MCF 10A (cell line): Measurements from ENCODE around the gene TRIM2. TPM values are rescaled to one million over a fixed set of nuclear protein-coding genes. Genes with fewer than 3 reads are reported as not detected.

Experiments
- BruUV-seq: library from RNA; stranded (reverse); fragments of 400-500 nt; replicated peaks from 2 replicates; lab custom pipeline; 2021; lab: Mats Ljungman, UMichigan
- CTCF ChIA-PET: fragments of 300-600 bp; sonication (Branson Sonifier 250); formaldehyde crosslinking; extraction: SDS; loops from one replicate; lab custom pipeline; 2021; ENCODE audit warnings: antibody characterized with exemption, inconsistent platforms; lab: Yijun Ruan, JAX
- POLR2A ChIA-PET: fragments of 300-600, 350-650 bp; sonication (Branson Sonifier 250); formaldehyde crosslinking; extraction: SDS; loops from one replicate; lab custom pipeline; 2020; ENCODE audit warnings: antibody characterized with exemption, inconsistent platforms; lab: Yijun Ruan, JAX
- DNase-seq: peaks from one replicate; pipeline ENCODE4 v3.0.0-alpha.2; 2018; ENCODE audit not compliant: unreplicated experiment
- H3K27ac Mint-ChIP-seq: one replicate; pipeline ENCODE4 v1.8.0; 2022; ENCODE audit warnings: mild to moderate bottlenecking, low read depth, mixed read lengths; ENCODE audit not compliant: unreplicated experiment
- H3K27me3 Mint-ChIP-seq: one replicate; pipeline ENCODE4 v1.8.0; 2022; ENCODE audit warnings: mixed read lengths; ENCODE audit not compliant: insufficient read depth, unreplicated experiment
- H3K36me3 Mint-ChIP-seq: one replicate; pipeline ENCODE4 v1.8.0; 2022; ENCODE audit warnings: mild to moderate bottlenecking, moderate library complexity, mixed read lengths; ENCODE audit not compliant: insufficient read depth, unreplicated experiment
- H3K4me1 Mint-ChIP-seq: one replicate; pipeline ENCODE4 v1.8.0; 2022; ENCODE audit warnings: mixed read lengths; ENCODE audit not compliant: insufficient read depth, unreplicated experiment
- H3K4me3 Mint-ChIP-seq: one replicate; pipeline ENCODE4 v1.8.0; 2022; ENCODE audit warnings: mild to moderate bottlenecking, moderate library complexity, mixed read lengths; ENCODE audit not compliant: unreplicated experiment
- H3K9me3 Mint-ChIP-seq: one replicate; pipeline ENCODE4 v1.8.0; 2022; ENCODE audit warnings: mixed read lengths; ENCODE audit not compliant: unreplicated experiment
- CTCF ChIP-seq: fragments of 200-600 bp; IDR thresholded peaks from one replicate; pipeline ENCODE4 v1.8.0; 2022; ENCODE audit warnings: antibody characterized with exemption, mild to moderate bottlenecking; ENCODE audit not compliant: unreplicated experiment
- intact Hi-C: fragments of 100-400 bp; cut with micrococcal nuclease; formaldehyde crosslinking; loops from 2 replicates; pipeline ENCODE4 v1.14.1; 2022
- total RNA-seq: library from RNA; stranded (reverse); gene quantifications from 2 replicates; pipeline ENCODE4 v1.2.3, GENCODE V29; 2022

The TRIM2 gene
- total RNA-seq, 1 experiment from 2014 or later = 37.2 TPM

- no peaks in the 10 kb centered on the region for H3K27me3 Mint-ChIP-seq
- H3K27ac Mint-ChIP-seq = no peak overlapping the region
- H3K4me1 Mint-ChIP-seq = peaks cover 6% of the 10 kb centered on the region
- no peaks in the 10 kb centered on the region for H3K36me3 Mint-ChIP-seq
- no peak for TF ChIP-seq CTCF
- BruUV-seq = no TSS peak
- POLR2A ChIA-PET = interaction anchor here (1.8 kb wide), 2 partner anchors 10 to 21 kb away, joined by 4 to 5 read pairs; no protein-coding TSS in a partner anchor
- intact Hi-C loops = no loop called here
- peak; percentile 3 for DNase-seq
- H3K4me3 Mint-ChIP-seq = no peak overlapping the region
- CTCF ChIA-PET = interaction anchor here (0.5 to 0.6 kb wide), 2 partner anchors 68 to 89 kb away, joined by 3 to 4 read pairs; no protein-coding TSS in a partner anchor
- H3K9me3 Mint-ChIP-seq = no peaks in the 10 kb centered on the region
Measured at GRCh38 chr4:153212736-153213135, 8.5 kb downstream of the TRIM2 start.

GRCh38 chr4:153215921-153216320 lies 11.7 kb downstream of the TRIM2 start:
- intact Hi-C loops = no loop called here
- peak; percentile 7 for DNase-seq
- BruUV-seq = no TSS peak
- ChIA-PET CTCF (interaction anchor here (1.2 kb wide), 1 partner anchor 73 kb away, joined by 3 read pairs; no protein-coding TSS in a partner anchor), POLR2A (interaction anchor here (1.7 to 1.8 kb wide), 2 partner anchors 8 to 11 kb away, joined by 4 to 8 read pairs; partner anchors contain the start of gene TRIM2)
- H3K4me3 Mint-ChIP-seq = no peak overlapping the region
- no peak overlapping the region for H3K27ac Mint-ChIP-seq
- H3K36me3 Mint-ChIP-seq = no peaks in the 10 kb centered on the region
- TF ChIP-seq CTCF = no peak
- H3K27me3 Mint-ChIP-seq = no peaks in the 10 kb centered on the region
- no peaks in the 10 kb centered on the region for H3K9me3 Mint-ChIP-seq
- peaks cover 6% of the 10 kb centered on the region for H3K4me1 Mint-ChIP-seq

GRCh38 chr4:153216546-153216945 lies 12.3 kb downstream of the TRIM2 start:
- CTCF ChIA-PET = no interaction called here

GRCh38 chr4:153217440-153217839 lies 13.2 kb downstream of the TRIM2 start:
- Mint-ChIP-seq H3K36me3 (no peaks in the 10 kb centered on the region), H3K4me1 (peaks cover 11% of the 10 kb centered on the region), H3K27ac (no peak overlapping the region), H3K9me3 (no peaks in the 10 kb centered on the region), H3K4me3 (no peak overlapping the region), H3K27me3 (no peaks in the 10 kb centered on the region)
- TF ChIP-seq CTCF = no peak
- intact Hi-C loops = no loop called here
- DNase-seq = no peak
- CTCF ChIA-PET = no interaction called here
- POLR2A ChIA-PET = interaction anchor here (0.7 kb wide), 1 partner anchor 940 kb away, joined by 3 read pairs; no protein-coding TSS in a partner anchor
- no TSS peak for BruUV-seq

More at GRCh38 chr4:153216546-153216945, 12.3 kb downstream of the TRIM2 start:
- TF ChIP-seq CTCF = no peak
- no peak overlapping the region for H3K4me3 Mint-ChIP-seq
- intact Hi-C loops = no loop called here
- no peak for DNase-seq
- POLR2A ChIA-PET = interaction anchor here (0.7 to 1.8 kb wide), 2 partner anchors 12 to 941 kb away, joined by 3 to 4 read pairs; partner anchors contain the start of gene TRIM2
- H3K27ac Mint-ChIP-seq = no peak overlapping the region
- no TSS peak for BruUV-seq
- peaks cover 10% of the 10 kb centered on the region for H3K4me1 Mint-ChIP-seq
- no peaks in the 10 kb centered on the region for H3K27me3 Mint-ChIP-seq
- H3K36me3 Mint-ChIP-seq = no peaks in the 10 kb centered on the region
- no peaks in the 10 kb centered on the region for H3K9me3 Mint-ChIP-seq
